Measurements from ENCODE around the gene ARID5A. TPM values are rescaled to one million over a fixed set of nuclear protein-coding genes. Genes with fewer than 3 reads are reported as not detected.
A peak's percentile ranks its signal among the peaks of the same experiment; 100 is the strongest.

Gene ARID5A
- total RNA-seq, 3 donors from 2014 or later = 4.8 to 17.6 (median 10.3) TPM

DNA sequence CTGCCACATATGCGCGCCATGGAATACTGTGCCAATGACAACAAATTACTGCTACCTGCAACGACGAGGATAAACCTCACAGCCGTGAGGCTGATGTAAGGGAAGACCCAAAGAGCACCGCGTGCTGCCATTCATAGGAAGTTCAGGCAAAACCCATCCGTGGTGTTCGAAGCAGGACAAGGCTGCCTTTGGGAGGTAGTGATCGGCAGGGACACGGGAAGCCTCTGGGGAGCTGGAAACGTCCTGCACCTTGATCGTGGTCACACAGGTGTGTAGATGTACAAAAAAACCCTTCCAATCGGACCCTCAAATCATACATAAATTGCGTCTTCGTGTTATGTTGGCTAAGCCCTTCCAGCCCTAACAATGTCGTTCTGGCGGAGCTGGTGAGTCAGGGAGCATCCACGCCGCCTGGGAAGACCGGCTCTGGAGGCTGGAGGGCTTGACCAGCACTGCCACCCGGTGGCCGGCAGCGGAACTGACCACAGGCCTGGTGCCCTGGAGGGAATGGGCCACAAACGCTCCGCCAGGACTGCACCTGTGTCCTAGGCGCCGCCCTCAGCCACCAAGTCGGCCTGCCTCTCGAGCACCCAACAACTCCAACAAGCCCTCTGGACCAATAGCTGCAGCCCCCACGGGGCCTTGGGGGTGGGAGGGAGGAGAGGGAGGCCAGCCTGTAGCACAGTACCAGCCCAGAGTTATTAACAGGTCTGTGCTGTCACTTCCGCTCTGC is 27.3 kb upstream of the ARID5A start:
- intact Hi-C loops (cut with DNase I, micrococcal nuclease) = loop anchor here in 1 of 2 donors (5.0 kb wide), 1 partner anchor 102 kb away; no protein-coding TSS in a partner anchor
- ATAC-seq = peak; percentile 90
- no peaks in the 10 kb centered on the region for H3K9me3 ChIP-seq
- H3K4me1 ChIP-seq (ENCODE audit: low read depth) = peaks cover 15% of the 10 kb centered on the region
- peak; percentile 90 to 94 (median 94) for DNase-seq
- peak; percentile 99 for TF ChIP-seq CTCF (IDR thresholded peaks at IDR 0.05)
- H3K36me3 ChIP-seq (ENCODE audit: low read depth) = no peaks in the 10 kb centered on the region
- no peak overlapping the region for H3K4me3 ChIP-seq

GRCh38 chr2:96509847-96510230 is 26.7 kb upstream of the ARID5A start:
- Histone ChIP-seq H3K4me3 (no peak overlapping the region), H3K9me3 (no peaks in the 10 kb centered on the region), H3K4me1 (ENCODE audit: low read depth) (peaks cover 15% of the 10 kb centered on the region), H3K36me3 (ENCODE audit: low read depth) (no peaks in the 10 kb centered on the region)
- intact Hi-C loops (cut with DNase I, micrococcal nuclease) = loop anchor here in 1 of 2 donors (5.0 kb wide), 2 partner anchors 37 to 103 kb away; no protein-coding TSS in a partner anchor
- no peak for DNase-seq
- ATAC-seq = no peak
- no peak for TF ChIP-seq CTCF (IDR thresholded peaks at IDR 0.05)

- DNase-seq (no peak), ATAC-seq (no peak)
- Histone ChIP-seq H3K4me1 (ENCODE audit: low read depth) (peaks cover 10% of the 10 kb centered on the region), H3K4me3 (no peak overlapping the region), H3K36me3 (ENCODE audit: low read depth) (no peaks in the 10 kb centered on the region), H3K9me3 (no peaks in the 10 kb centered on the region)
- TF ChIP-seq CTCF (IDR thresholded peaks at IDR 0.05) = no peak
- intact Hi-C loops (cut with DNase I, micrococcal nuclease) = loop anchor here in 1 of 2 donors (5.0 kb wide), 1 partner anchor 36 kb away; no protein-coding TSS in a partner anchor
These were observed 25.5 kb upstream of the ARID5A start for GRCh38 chr2:96510931-96511595.

- no peaks in the 10 kb centered on the region for H3K36me3 ChIP-seq (ENCODE audit: low read depth)
- ATAC-seq = no peak
- intact Hi-C loops (cut with DNase I, micrococcal nuclease) = loop anchor here in 1 of 2 donors (5.0 kb wide), 1 partner anchor 35 kb away; no protein-coding TSS in a partner anchor
These were observed 24.7 kb upstream of the ARID5A start for GRCh38 chr2:96511851-96512250.

GRCh38 chr2:96512341-96512740 is 24.2 kb upstream of the ARID5A start:
- Histone ChIP-seq H3K4me1 (ENCODE audit: low read depth) (peaks cover 10% of the 10 kb centered on the region), H3K36me3 (ENCODE audit: low read depth) (no peaks in the 10 kb centered on the region), H3K4me3 (no peak overlapping the region), H3K9me3 (peaks cover 7% of the 10 kb centered on the region)
- ATAC-seq = no peak
- TF ChIP-seq CTCF (IDR thresholded peaks at IDR 0.05) = no peak
- intact Hi-C loops (cut with DNase I, micrococcal nuclease) = loop anchor here in 1 of 2 donors (5.0 kb wide), 1 partner anchor 35 kb away; no protein-coding TSS in a partner anchor
- DNase-seq = no peak

More at GRCh38 chr2:96511851-96512250, 24.7 kb upstream of the ARID5A start:
- Histone ChIP-seq H3K4me1 (ENCODE audit: low read depth) (peaks cover 10% of the 10 kb centered on the region), H3K4me3 (no peak overlapping the region), H3K9me3 (peaks cover 2% of the 10 kb centered on the region)
- TF ChIP-seq CTCF (IDR thresholded peaks at IDR 0.05) = no peak
- no peak for DNase-seq

Data from mucosa of descending colon (tissue), 3 donors.